ENCODE results near the gene PRSS2. TPM values are rescaled to one million over a fixed set of nuclear protein-coding genes. Genes with fewer than 3 reads are reported as not detected.

The PRSS2 gene
- total RNA-seq, 3 donors from 2014 or later (not counting 1 experiment from before 2014, with no cell fraction given) = not detected

DNA sequence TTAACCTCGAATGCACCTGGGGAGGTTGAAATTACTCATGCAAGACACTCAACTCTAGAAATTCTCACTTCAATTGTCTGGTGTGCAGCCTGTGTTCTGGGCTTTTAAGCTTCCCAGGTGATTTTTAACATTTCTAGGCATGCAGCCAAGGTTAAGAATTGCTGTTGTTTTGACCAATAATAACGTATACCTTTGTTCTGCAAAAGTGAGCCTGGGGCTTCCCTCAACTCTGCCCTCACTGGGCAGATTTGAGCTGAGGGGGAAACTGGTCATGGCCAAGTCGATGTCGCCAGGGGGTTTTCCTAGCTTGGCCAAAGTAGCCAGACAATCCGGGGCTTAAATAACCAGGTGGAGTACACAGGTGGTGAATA, 568 bp downstream of the PRSS2 start:
- Mint-ChIP-seq H3K36me3 (no peaks in the 10 kb centered on the region), H3K27ac (peak overlapping the region in 1 of 2 donors; percentile 7), H3K4me3 (no peak overlapping the region), H3K4me1 (peaks cover 59 to 65% of the 10 kb centered on the region in 2 donors), H3K9me3 (no peaks in the 10 kb centered on the region), H3K27me3 (ENCODE audit: low read depth in 2 of 2) (no peaks in the 10 kb centered on the region)
- peaks cover 5% of the 10 kb centered on the region for H3K4me1 ChIP-seq (ENCODE audit: control insufficient read depth, insufficient read depth, low read length)
- no peak overlapping the region for H3K27ac ChIP-seq (ENCODE audit: low read length)
- no peaks in the 10 kb centered on the region for H3K27me3 ChIP-seq (ENCODE audit: control insufficient read depth, insufficient read depth, low read length)
- no peak for DNase-seq
- TF ChIP-seq, protein P1, sequence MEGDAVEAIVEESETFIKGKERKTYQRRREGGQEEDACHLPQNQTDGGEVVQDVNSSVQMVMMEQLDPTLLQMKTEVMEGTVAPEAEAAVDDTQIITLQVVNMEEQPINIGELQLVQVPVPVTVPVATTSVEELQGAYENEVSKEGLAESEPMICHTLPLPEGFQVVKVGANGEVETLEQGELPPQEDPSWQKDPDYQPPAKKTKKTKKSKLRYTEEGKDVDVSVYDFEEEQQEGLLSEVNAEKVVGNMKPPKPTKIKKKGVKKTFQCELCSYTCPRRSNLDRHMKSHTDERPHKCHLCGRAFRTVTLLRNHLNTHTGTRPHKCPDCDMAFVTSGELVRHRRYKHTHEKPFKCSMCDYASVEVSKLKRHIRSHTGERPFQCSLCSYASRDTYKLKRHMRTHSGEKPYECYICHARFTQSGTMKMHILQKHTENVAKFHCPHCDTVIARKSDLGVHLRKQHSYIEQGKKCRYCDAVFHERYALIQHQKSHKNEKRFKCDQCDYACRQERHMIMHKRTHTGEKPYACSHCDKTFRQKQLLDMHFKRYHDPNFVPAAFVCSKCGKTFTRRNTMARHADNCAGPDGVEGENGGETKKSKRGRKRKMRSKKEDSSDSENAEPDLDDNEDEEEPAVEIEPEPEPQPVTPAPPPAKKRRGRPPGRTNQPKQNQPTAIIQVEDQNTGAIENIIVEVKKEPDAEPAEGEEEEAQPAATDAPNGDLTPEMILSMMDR (IDR thresholded peaks at IDR 0.05) = no peak
- no peak for ATAC-seq
- intact Hi-C loops (cut with micrococcal nuclease) = loop anchor here (10.0 kb wide), 1 partner anchor 63 kb away; no protein-coding TSS in a partner anchor
- 63% methylated on average over 5 of the region's 5 CpGs for whole genome bisulfite sequencing (ENCODE audit: insufficient coverage)
- H3K4me3 ChIP-seq (ENCODE audit: low read length) = no peak overlapping the region
- no peaks in the 10 kb centered on the region for H3K9me3 ChIP-seq (ENCODE audit: control insufficient read depth, insufficient read depth, low read length)
- H3K36me3 ChIP-seq (ENCODE audit: control insufficient read depth, insufficient read depth, low read length) = no peaks in the 10 kb centered on the region

DNA sequence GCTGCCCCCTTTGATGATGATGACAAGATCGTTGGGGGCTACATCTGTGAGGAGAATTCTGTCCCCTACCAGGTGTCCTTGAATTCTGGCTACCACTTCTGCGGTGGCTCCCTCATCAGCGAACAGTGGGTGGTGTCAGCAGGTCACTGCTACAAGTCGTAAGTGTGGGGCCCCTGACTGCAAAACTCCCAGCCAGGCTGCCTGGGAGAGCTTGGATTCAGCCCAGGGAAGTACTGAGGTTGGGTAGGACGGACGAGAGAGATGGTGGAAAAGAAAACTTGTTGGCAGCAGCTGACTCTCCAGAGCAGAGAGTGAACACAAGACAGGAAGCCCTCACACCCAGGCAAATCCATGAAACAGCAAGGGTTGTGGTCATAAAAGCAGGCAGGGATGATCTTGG, 1.3 kb downstream of the PRSS2 start:
- TF ChIP-seq, protein P1 (IDR thresholded peaks at IDR 0.05) = no peak
- H3K27me3 ChIP-seq (ENCODE audit: control insufficient read depth, insufficient read depth, low read length) = no peaks in the 10 kb centered on the region
- Mint-ChIP-seq H3K27me3 (ENCODE audit: low read depth in 2 of 2) (no peaks in the 10 kb centered on the region), H3K36me3 (no peaks in the 10 kb centered on the region), H3K9me3 (no peaks in the 10 kb centered on the region), H3K4me1 (peaks cover 63 to 68% of the 10 kb centered on the region in 2 donors), H3K27ac (peak overlapping the region in 1 of 2 donors; percentile 44), H3K4me3 (no peak overlapping the region)
- no peaks in the 10 kb centered on the region for H3K9me3 ChIP-seq (ENCODE audit: control insufficient read depth, insufficient read depth, low read length)
- WGBS (ENCODE audit: insufficient coverage) = 83% methylated on average over 6 of the region's 6 CpGs
- peaks cover 10% of the 10 kb centered on the region for H3K4me1 ChIP-seq (ENCODE audit: control insufficient read depth, insufficient read depth, low read length)
- intact Hi-C loops (cut with micrococcal nuclease) = loop anchor here (10.0 kb wide), 1 partner anchor 63 kb away; no protein-coding TSS in a partner anchor
- DNase-seq (no peak), ATAC-seq (no peak)
- H3K4me3 ChIP-seq (ENCODE audit: low read length) = no peak overlapping the region
- H3K36me3 ChIP-seq (ENCODE audit: control insufficient read depth, insufficient read depth, low read length) = no peaks in the 10 kb centered on the region
- H3K27ac ChIP-seq (ENCODE audit: low read length) = no peak overlapping the region

- peaks cover 64 to 68% of the 10 kb centered on the region in 2 donors for H3K4me1 Mint-ChIP-seq
- Histone ChIP-seq H3K36me3 (ENCODE audit: control insufficient read depth, insufficient read depth, low read length) (no peaks in the 10 kb centered on the region), H3K27me3 (ENCODE audit: control insufficient read depth, insufficient read depth, low read length) (no peaks in the 10 kb centered on the region), H3K4me1 (ENCODE audit: control insufficient read depth, insufficient read depth, low read length) (peaks cover 10% of the 10 kb centered on the region), H3K27ac (ENCODE audit: low read length) (no peak overlapping the region), H3K4me3 (ENCODE audit: low read length) (no peak overlapping the region), H3K9me3 (ENCODE audit: control insufficient read depth, insufficient read depth, low read length) (no peaks in the 10 kb centered on the region)
- H3K27ac Mint-ChIP-seq = peak overlapping the region in 1 of 2 donors; percentile 44
- H3K36me3 Mint-ChIP-seq = no peaks in the 10 kb centered on the region
- H3K9me3 Mint-ChIP-seq = no peaks in the 10 kb centered on the region
- no peak overlapping the region for H3K4me3 Mint-ChIP-seq
- no peak for DNase-seq
- H3K27me3 Mint-ChIP-seq (ENCODE audit: low read depth in 2 of 2) = no peaks in the 10 kb centered on the region
- TF ChIP-seq, protein P1 (IDR thresholded peaks at IDR 0.05) = no peak
- intact Hi-C loops (cut with micrococcal nuclease) = loop anchor here (10.0 kb wide), 1 partner anchor 62 kb away; no protein-coding TSS in a partner anchor
- ATAC-seq = no peak
Observed at GRCh38 chr7:142772673-142773072, 1.9 kb downstream of the PRSS2 start.

GRCh38 chr7:142773230-142773629, 2.5 kb downstream of the PRSS2 start:
- DNase-seq (no peak), ATAC-seq (no peak)
- Mint-ChIP-seq H3K4me3 (no peak overlapping the region), H3K4me1 (peaks cover 65 to 68% of the 10 kb centered on the region in 2 donors), H3K9me3 (no peaks in the 10 kb centered on the region), H3K27ac (peak overlapping the region in 1 of 2 donors; percentile 7), H3K27me3 (ENCODE audit: low read depth in 2 of 2) (no peaks in the 10 kb centered on the region), H3K36me3 (no peaks in the 10 kb centered on the region)
- H3K27ac ChIP-seq (ENCODE audit: low read length) = no peak overlapping the region
- H3K36me3 ChIP-seq (ENCODE audit: control insufficient read depth, insufficient read depth, low read length) = no peaks in the 10 kb centered on the region
- H3K4me3 ChIP-seq (ENCODE audit: low read length) = no peak overlapping the region
- H3K4me1 ChIP-seq (ENCODE audit: control insufficient read depth, insufficient read depth, low read length) = peaks cover 16% of the 10 kb centered on the region
- TF ChIP-seq, protein P1 (IDR thresholded peaks at IDR 0.05) = no peak
- no peaks in the 10 kb centered on the region for H3K27me3 ChIP-seq (ENCODE audit: control insufficient read depth, insufficient read depth, low read length)
- intact Hi-C loops (cut with micrococcal nuclease) = loop anchor here (10.0 kb wide), 1 partner anchor 62 kb away; no protein-coding TSS in a partner anchor
- no peaks in the 10 kb centered on the region for H3K9me3 ChIP-seq (ENCODE audit: control insufficient read depth, insufficient read depth, low read length)
- WGBS (ENCODE audit: insufficient coverage) = 81% methylated on average over 12 of the region's 12 CpGs

Data from natural killer cell (primary cell).